GM19328 (cell line): ENCODE results near the gene DNAJC16.
"Not testable (repeated sequence)": the region's sequence is repeated elsewhere in the genome, so short reads cannot be mapped to it uniquely, and the experiment has no call there.

Experiments
- ATAC-seq: cut with Tn5 transposase; IDR thresholded peaks from one replicate; pipeline ENCODE4 v1.9.1; 2021; ENCODE audit warnings: mild to moderate bottlenecking, moderate library complexity; ENCODE audit not compliant: unreplicated experiment

The DNAJC16 gene

DNA sequence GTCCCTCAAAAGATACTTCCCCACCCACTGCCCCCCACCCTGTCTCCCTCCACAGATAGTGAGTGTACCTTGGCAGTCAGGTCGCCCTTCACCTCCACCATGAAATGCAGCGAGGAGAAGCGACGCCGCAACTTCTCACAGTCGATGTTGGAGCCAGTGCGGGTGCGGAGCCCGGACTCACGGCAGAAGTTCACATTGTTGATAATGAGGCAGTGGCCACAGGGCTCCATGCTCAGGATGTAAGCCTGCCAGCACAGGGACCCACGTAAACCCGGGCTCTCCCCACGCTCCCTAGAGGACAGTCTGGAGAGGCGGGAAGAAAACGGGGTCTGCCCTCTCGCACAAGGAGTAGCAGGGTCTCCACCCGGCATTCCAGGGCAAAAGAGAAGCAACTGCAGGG lies 19.8 kb upstream of the DNAJC16 start:
- ATAC-seq = no peak

GRCh38 chr1:15507278-15507677 lies 19.4 kb upstream of the DNAJC16 start:
- no peak for ATAC-seq

DNA sequence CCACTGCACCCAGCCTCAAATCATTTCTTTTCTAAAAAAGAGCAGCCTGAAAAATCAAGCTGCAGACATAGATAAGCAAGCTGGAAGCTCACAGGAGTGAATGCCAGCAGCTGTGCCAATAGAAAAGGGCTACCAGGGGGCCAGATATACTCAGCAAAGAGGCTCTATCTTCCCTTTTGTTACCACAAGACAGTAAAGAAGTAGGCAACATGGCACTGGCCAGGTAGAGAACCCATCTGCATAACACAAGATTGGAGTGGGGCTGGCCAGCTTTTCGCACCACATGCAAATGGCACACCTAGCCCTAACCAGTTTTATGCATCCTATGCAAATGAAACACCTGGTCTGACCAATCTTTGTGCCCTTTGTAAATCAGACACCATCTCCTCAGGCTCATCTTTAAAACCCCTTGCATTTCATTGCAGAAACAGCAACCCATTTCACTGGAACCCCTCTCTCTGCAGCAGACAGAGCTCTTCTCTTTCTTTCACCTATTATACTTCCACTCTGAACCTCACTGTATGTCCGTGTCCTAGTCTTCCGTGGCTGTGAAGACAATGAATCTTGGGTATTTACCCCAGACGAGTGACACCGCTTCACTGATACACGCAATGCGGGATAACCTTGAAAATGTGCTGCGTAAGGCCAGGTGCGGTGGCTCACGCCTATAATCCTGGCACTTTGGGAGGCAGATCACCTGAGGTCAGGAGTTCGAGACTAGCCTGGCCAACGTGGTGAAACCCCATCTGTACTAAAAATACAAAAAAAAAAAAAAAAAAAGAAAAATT lies 17.8 kb upstream of the DNAJC16 start:
- ATAC-seq = no peak

DNA sequence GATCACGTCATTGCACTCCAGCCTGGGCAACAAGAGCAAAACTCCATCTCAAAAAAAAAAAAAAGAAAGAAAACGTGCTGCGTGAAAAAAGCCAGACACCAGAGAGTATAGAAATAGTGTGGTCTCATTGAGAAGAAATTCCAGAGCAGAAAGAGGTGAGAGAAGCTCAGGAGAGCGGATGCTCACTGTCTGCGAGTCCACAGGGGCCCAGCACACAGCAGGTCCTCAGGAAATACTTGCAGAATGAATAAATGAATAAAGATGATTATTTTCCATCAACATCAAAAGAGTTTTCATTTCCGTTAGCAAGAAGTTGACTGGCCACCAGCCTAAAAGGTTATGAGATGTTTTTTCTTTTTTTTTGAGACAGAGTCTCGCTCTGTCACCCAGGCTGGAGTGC lies 17.1 kb upstream of the DNAJC16 start:
- ATAC-seq = no peak

DNA sequence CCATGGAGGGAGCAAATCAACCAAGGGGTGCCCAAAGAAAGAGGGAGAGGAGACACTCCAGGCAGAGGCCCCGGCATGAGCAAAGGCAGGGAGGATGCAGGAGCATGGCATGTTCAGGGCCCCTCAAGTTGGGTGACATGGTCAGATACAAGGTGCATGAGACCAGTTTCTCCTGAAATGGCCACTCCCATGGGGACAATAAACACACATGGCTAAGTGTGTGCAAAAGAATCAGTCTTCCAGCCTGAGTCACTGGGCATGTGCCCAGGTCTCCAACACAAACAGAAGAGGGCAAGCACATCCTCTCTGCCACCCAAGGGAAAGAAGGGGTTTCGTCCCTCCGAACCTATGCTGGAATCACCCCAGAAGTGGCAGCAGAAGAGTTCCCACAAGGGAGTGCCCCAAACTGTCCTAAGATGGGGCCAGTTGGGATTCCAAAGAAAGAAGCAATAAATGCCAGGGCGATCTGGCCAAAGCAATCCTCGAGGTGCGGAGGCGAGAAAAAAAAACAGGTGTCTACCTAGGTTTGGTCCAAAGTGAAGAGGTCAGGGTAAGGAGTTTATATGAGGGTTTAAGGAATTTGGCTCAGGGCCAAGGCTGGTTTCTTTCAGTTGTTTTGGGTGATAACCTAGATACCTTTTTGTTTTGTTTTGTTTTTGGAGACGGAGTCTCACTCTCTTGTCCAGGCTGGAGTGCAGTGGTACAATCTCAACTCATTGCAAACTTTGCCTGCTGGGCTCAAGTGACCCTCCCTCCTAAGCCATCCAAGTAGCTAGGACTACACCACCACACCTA lies 15.8 kb upstream of the DNAJC16 start:
- no peak for ATAC-seq

DNA sequence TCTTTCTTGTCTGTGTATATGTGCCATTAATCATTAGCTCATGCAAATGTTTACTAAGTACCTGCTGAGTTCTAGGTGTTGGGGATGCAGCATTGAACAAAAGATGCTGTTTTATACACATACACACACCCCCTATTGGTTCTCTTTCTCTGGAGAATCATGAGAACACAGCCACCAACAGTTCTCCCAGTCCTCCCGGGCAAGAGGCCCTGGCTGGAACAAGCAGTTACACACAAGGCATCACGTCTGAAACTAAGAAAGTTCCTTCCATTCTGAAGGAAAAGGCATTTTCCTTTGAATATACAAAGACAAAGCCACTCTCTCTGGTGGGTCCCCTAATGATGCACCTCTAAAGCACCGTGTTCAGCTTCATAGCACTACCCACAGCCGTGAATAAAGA lies 13.5 kb upstream of the DNAJC16 start:
- no peak for ATAC-seq

- ATAC-seq = no peak
These were observed 12.7 kb upstream of the DNAJC16 start for GRCh38 chr1:15513919-15514318.

DNA sequence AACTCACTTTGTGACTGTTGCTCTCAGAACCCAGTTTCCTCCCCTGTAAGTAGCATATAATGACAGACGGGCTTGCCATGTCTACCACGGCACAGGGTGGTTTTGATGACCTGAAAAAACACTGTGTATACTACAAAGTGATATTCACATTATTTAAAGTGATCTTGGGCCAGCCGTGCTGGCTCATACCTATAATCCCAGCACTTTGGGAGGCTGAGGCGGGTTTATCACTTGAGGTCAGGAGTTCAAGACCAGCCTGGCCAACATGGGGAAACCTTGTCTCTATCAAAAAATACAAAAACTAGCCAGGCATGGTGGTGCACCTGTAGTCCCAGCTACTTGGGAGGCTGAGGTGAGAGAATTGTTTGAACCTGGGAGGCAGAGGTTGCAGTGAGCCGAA lies 12.1 kb upstream of the DNAJC16 start:
- ATAC-seq = not testable (repeated sequence)

DNA sequence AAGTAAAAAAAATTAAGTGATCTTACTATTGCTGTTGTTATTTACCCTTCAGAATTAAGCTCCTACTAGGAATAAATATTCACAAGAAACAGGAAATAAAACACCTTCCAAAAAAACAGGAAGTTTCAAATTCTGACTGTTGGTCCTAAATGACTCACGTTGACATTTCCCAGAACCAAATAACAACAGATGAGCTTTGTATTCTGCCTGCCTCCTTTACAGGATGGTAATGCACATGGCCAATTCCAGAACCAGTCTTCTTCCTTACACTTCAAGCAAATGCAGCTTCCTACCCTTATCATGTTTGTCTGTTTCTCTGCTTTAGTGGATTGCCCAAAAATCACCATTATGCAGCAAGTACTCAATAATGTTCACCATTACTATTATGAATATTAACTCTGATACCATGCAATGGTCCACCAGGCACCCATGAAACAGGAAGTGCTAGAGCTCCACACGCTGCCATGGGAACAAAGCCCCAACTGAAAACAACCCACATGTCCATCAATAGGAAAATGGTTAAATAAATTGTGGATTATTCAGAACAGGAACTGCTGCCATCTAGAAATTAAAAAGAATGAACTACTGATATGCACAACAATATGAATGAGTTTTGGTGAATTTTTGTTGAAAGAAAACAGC lies 11.5 kb upstream of the DNAJC16 start:
- no peak for ATAC-seq

- no peak for ATAC-seq
These were observed 7.0 kb upstream of the DNAJC16 start for GRCh38 chr1:15519625-15520024.

DNA sequence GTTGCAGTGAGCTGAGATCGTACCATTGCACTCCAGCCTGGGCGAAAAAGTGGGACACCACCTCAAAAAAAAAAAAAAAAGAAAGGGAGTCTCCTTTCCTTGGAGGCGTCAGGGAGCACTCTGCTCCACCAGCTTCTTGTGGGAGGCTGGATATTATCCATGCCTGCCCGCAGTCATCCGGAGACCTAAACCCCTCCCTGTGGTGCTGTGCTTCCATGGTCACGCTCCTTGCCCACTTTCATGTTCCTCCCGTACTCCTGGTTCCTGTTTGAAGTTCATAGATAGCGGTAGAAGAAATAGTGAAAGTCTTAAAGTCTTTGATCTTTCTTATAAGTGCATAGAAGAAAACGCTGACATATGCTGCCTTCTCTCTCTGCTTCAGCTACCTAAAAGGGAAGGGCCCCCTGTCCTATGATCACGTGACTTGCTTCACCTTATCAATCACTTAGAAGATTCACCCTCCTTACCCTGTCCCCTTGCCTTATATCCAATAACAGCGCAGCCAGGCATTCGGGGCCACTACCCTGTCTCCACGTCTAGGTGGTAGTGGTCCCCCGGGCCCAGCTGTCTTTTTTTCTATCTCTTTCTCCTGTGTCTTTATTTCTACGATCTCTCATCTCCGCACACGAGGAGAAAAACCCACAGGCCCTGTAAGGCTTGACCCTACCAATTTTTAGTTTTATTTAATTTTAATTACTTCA lies 5.3 kb upstream of the DNAJC16 start:
- ATAC-seq = not testable (repeated sequence)

GRCh38 chr1:15522551-15522950 lies 4.1 kb upstream of the DNAJC16 start:
- ATAC-seq = no peak

GRCh38 chr1:15523104-15524020 lies 3.3 kb upstream of the DNAJC16 start:
- ATAC-seq = no peak

GRCh38 chr1:15524021-15524282 lies 2.7 kb upstream of the DNAJC16 start, which contains the start of gene CASP9:
Gene CASP9 (minus strand): TSS chr1:15524215. CDS start chr1:15524200, 15 bp downstream.
- no peak for ATAC-seq

DNA sequence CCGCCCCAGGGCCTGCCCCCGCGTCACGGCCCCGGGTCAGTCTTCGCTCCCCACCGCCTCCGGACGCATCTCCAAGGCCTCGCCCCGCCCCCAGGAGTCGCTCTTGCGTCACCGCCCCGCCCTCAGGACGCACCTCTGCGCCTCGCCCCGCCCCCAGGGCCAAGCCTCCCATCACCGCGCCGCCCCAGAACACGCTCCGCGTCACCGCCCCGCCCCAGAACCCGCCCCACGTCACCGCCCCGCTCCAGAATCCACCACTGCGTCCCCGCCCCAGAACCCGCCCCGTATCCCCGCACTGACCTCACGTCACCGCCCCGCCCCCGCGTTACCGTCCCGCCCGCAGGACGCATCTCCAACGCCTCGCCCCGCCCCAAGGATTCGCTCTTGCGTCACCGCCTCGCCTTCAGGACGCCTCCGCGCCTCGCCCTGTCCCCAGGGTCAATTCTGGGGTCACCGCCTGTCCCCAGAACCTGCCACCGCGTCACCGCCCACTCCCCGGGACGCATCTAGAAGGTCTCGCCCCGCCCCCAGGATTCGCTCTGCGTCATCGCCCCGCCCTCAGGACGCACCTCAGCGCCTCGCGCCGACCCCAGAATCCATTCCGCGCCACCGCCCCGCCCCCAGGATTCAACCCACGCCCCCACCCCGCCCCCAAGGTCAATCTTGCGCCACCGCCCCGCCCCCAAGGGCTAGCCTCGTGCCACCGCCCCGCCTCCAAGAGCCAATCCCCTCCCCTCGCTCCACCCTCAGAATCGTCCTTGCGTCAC lies 2.2 kb upstream of the DNAJC16 start:
- ATAC-seq = peak; percentile 40

- no peak for ATAC-seq
These were observed 1.3 kb upstream of the DNAJC16 start for GRCh38 chr1:15525050-15526020.

GRCh38 chr1:15526021-15526489 lies 593 bp upstream of the DNAJC16 start:
- no peak for ATAC-seq

- no peak for ATAC-seq
These were observed 4.4 kb downstream of the DNAJC16 start for GRCh38 chr1:15531003-15531402.
